ENCODE measurements around the gene XYLT1. TPM values are rescaled to one million over a fixed set of nuclear protein-coding genes. Genes with fewer than 3 reads are reported as not detected.

The XYLT1 gene
- total RNA-seq, 1 donor from 2014 or later: 27.3 TPM

DNA sequence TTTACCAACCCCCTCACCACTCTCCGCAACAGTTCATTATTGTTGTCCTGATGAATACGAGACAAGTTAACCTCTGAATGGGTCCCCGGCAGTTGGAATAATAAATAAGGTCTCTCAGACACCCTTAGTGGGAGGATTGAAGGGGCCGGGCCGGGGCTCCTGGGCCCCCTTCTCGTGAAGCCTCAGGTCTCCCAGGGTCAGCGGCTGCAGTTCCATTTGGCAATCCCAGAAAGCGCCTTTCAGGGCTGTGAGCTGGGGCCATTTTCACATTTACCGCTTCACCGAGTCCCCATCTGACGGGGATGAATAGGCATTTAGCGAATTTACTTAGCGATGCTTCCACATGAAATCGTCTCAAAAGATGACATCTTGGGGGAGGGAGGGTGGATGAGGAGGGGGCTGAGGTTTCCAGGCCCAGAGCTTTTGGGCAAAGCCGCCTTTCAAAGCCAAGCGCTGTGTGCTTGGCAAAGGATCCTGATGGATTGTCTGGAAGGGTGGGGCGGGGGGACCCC, 309.8 kb downstream of the XYLT1 start:
- Histone ChIP-seq H3K4me3 (no peak overlapping the region), H3K27me3 (no peaks in the 10 kb centered on the region), H3K36me3 (no peaks in the 10 kb centered on the region), H3K4me1 (no peaks in the 10 kb centered on the region), H3K9me3 (no peaks in the 10 kb centered on the region), H3K27ac (no peak overlapping the region)
- intact Hi-C loops (cut with DNase I): no loop called here
- DNase-seq (ENCODE audit: extremely low spot score in 2 of 2): no peak
- TF ChIP-seq, protein P1, sequence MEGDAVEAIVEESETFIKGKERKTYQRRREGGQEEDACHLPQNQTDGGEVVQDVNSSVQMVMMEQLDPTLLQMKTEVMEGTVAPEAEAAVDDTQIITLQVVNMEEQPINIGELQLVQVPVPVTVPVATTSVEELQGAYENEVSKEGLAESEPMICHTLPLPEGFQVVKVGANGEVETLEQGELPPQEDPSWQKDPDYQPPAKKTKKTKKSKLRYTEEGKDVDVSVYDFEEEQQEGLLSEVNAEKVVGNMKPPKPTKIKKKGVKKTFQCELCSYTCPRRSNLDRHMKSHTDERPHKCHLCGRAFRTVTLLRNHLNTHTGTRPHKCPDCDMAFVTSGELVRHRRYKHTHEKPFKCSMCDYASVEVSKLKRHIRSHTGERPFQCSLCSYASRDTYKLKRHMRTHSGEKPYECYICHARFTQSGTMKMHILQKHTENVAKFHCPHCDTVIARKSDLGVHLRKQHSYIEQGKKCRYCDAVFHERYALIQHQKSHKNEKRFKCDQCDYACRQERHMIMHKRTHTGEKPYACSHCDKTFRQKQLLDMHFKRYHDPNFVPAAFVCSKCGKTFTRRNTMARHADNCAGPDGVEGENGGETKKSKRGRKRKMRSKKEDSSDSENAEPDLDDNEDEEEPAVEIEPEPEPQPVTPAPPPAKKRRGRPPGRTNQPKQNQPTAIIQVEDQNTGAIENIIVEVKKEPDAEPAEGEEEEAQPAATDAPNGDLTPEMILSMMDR (IDR thresholded peaks at IDR 0.05): no peak
- TF ChIP-seq POLR2AphosphoS5 (IDR thresholded peaks at IDR 0.05; ENCODE audit: insufficient read depth in 1 of 2, low read depth in 1 of 2) (no peak), POLR2A (IDR thresholded peaks at IDR 0.05) (no peak)

DNA sequence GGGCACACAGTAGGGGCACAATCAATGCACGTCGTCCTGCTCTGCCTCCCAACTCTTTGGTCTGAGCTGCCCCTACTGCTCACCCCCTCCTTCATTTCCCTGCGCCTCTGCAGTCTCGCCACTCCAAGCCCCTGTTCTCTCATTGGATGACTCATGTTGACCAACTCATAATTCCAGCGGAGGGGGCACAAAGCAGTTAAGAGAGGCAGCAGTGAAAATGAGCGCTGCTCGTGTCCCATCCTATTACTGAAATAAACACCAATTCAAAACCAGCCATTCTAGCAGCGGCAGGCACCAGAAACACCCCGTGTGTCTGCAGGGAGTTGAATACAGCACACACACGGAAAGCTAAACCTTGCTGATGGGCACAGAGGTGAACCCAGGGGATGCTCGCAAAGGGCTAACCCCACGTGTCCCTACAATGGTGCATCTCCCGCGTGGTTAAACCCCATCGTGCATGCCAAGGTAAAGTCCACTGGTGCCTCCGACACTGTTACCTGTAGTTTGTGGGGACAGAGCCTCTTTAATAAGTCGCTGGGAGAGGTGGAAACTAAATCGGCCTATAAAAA, 310.4 kb downstream of the XYLT1 start:
- intact Hi-C loops (cut with DNase I): no loop called here
- H3K4me1 ChIP-seq: no peaks in the 10 kb centered on the region
- H3K36me3 ChIP-seq: no peaks in the 10 kb centered on the region
- H3K9me3 ChIP-seq: no peaks in the 10 kb centered on the region
- TF ChIP-seq, protein P1 (IDR thresholded peaks at IDR 0.05): no peak
- TF ChIP-seq POLR2AphosphoS5 (IDR thresholded peaks at IDR 0.05; ENCODE audit: insufficient read depth in 1 of 2, low read depth in 1 of 2): no peak
- no peak for DNase-seq (ENCODE audit: extremely low spot score in 2 of 2)
- no peak overlapping the region for H3K4me3 ChIP-seq
- no peak overlapping the region for H3K27ac ChIP-seq
- H3K27me3 ChIP-seq: no peaks in the 10 kb centered on the region

DNA sequence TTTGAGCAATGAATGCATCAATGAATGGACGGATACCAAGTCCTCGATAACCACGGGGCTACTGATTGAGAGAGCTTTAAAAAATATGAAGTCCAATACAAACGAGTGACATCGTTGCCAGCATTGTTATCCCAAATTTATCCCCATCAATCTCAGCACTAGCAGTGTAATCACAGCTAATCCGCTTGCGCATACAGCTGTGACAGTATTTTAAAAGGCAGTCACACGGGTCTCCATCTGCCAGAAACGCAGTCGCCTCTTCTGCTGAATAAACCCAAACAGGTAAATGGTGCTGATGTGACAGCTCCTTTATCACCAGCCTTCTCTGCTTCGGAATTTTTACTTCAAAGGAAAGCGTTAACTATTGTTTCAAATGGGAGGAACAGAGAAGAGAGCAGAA, 311.1 kb downstream of the XYLT1 start:
- intact Hi-C loops (cut with DNase I): no loop called here
- TF ChIP-seq POLR2AphosphoS5 (IDR thresholded peaks at IDR 0.05; ENCODE audit: insufficient read depth in 1 of 2, low read depth in 1 of 2) (no peak), POLR2A (IDR thresholded peaks at IDR 0.05) (no peak)
- TF ChIP-seq, protein P1 (IDR thresholded peaks at IDR 0.05): no peak
- H3K9me3 ChIP-seq: no peaks in the 10 kb centered on the region
- no peak overlapping the region for H3K27ac ChIP-seq
- H3K4me3 ChIP-seq: no peak overlapping the region
- H3K4me1 ChIP-seq: no peaks in the 10 kb centered on the region
- H3K27me3 ChIP-seq: no peaks in the 10 kb centered on the region
- H3K36me3 ChIP-seq: no peaks in the 10 kb centered on the region
- DNase-seq (ENCODE audit: extremely low spot score in 2 of 2): no peak

DNA sequence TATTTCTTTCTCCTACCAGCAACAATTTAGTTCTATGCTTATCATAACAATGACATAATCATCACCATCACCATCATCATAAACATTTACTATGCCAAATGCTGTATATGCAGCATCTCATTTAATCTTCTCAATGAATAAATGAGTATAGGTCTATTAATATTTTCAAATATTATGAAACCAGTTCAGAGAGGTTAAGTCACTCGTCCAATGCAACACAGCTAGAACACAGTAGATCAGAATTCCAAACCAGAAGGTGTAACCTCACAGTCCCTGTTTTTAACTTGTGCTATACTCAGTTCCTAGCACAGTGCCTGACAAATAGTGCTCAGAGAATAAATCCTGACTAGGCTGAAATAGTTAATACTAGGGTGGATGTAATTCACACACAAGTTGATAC, 314.8 kb downstream of the XYLT1 start:
- TF ChIP-seq POLR2AphosphoS5 (IDR thresholded peaks at IDR 0.05; ENCODE audit: insufficient read depth in 1 of 2, low read depth in 1 of 2) (no peak), POLR2A (IDR thresholded peaks at IDR 0.05) (no peak)
- TF ChIP-seq, protein P1 (IDR thresholded peaks at IDR 0.05): no peak
- no peaks in the 10 kb centered on the region for H3K9me3 ChIP-seq
- H3K36me3 ChIP-seq: no peaks in the 10 kb centered on the region
- intact Hi-C loops (cut with DNase I): no loop called here
- no peak overlapping the region for H3K27ac ChIP-seq
- no peak for DNase-seq (ENCODE audit: extremely low spot score in 2 of 2)
- H3K4me1 ChIP-seq: no peaks in the 10 kb centered on the region
- H3K4me3 ChIP-seq: no peak overlapping the region
- no peaks in the 10 kb centered on the region for H3K27me3 ChIP-seq

DNA sequence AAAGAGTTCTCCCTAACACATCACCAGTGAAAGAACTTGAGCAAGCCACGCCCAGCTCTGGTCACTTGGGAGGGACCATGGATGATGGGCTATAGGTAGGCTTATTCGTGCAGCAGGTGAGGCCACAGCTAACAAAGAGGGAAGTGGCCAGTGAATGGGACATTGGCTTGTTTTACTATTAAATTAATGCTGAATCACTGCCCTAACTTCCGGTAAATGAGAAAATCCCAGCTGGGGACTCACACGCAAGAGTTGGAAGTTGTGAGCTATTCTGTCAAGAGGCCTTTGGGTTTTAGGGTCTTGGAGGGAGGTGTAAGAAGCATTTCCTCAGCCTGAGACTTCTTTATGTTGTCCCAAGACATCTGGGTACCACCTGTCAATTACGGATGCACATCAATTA, 315.3 kb downstream of the XYLT1 start:
- H3K36me3 ChIP-seq: no peaks in the 10 kb centered on the region
- H3K4me1 ChIP-seq: no peaks in the 10 kb centered on the region
- no peaks in the 10 kb centered on the region for H3K27me3 ChIP-seq
- no peaks in the 10 kb centered on the region for H3K9me3 ChIP-seq
- H3K27ac ChIP-seq: no peak overlapping the region
- TF ChIP-seq, protein P1 (IDR thresholded peaks at IDR 0.05): no peak
- TF ChIP-seq POLR2AphosphoS5 (IDR thresholded peaks at IDR 0.05; ENCODE audit: insufficient read depth in 1 of 2, low read depth in 1 of 2) (no peak), POLR2A (IDR thresholded peaks at IDR 0.05) (no peak)
- H3K4me3 ChIP-seq: no peak overlapping the region
- no peak for DNase-seq (ENCODE audit: extremely low spot score in 2 of 2)
- intact Hi-C loops (cut with DNase I): no loop called here

Measured in vagina (tissue), 2 donors.